Forelimb muscle (tissue), 1 donor: ENCODE measurements around the gene APOE. TPM values are rescaled to one million over a fixed set of nuclear protein-coding genes. Genes with fewer than 3 reads are reported as not detected.
"Not testable (repeated sequence)": the region's sequence is repeated elsewhere in the genome, so short reads cannot be mapped to it uniquely, and the experiment has no call there.

Experiments
- DNase-seq: peaks from one replicate; pipeline ENCODE4 v3.0.0-alpha.2; 2013; ENCODE audit warnings: low read depth
- polyA plus RNA-seq: library from polyadenylated mRNA; unstranded; fragments of 120-200 nt; gene quantifications from one replicate; pipeline ENCODE4 v1.2.1, GENCODE V29; 2013; ENCODE audit not compliant: insufficient read length

The APOE gene
- polyA plus RNA-seq, 1 donor, result 41.6 TPM

GRCh38 chr19:44884566-44884965 lies 21.0 kb upstream of the APOE start:
- DNase-seq, result no peak

GRCh38 chr19:44886141-44886540 lies 19.5 kb upstream of the APOE start:
- DNase-seq, result no peak

- no peak for DNase-seq
Measured at GRCh38 chr19:44887648-44888047, 17.9 kb upstream of the APOE start.

- DNase-seq, result not testable (repeated sequence)
Measured at GRCh38 chr19:44888335-44888734, 17.3 kb upstream of the APOE start.

- DNase-seq, result no peak
Measured at GRCh38 chr19:44889830-44890365, 15.7 kb upstream of the APOE start.

- peak; percentile 98 for DNase-seq
Measured at GRCh38 chr19:44890366-44891015, 15.1 kb upstream of the APOE start.

GRCh38 chr19:44891016-44891882 lies 14.3 kb upstream of the APOE start, which contains the start of gene TOMM40:
Gene TOMM40 (plus strand): TSS chr19:44891254. CDS start chr19:44891416, 162 bp downstream.
- peak; percentile 99 for DNase-seq

GRCh38 chr19:44892932-44893331 lies 12.7 kb upstream of the APOE start:
- DNase-seq, result no peak

GRCh38 chr19:44893332-44894051 lies 12.1 kb upstream of the APOE start:
- no peak for DNase-seq

GRCh38 chr19:44894052-44894400 lies 11.6 kb upstream of the APOE start:
- no peak for DNase-seq

- DNase-seq, result no peak
Measured at GRCh38 chr19:44894946-44895345, 10.7 kb upstream of the APOE start.

GRCh38 chr19:44897835-44898234 lies 7.8 kb upstream of the APOE start:
- DNase-seq, result no peak

- DNase-seq, result no peak
Measured at GRCh38 chr19:44900328-44901244, 5.0 kb upstream of the APOE start.

GRCh38 chr19:44903216-44903601 lies 2.4 kb upstream of the APOE start:
- DNase-seq, result no peak

- DNase-seq, result no peak
Measured at GRCh38 chr19:44903602-44904425, 1.8 kb upstream of the APOE start.

- no peak for DNase-seq
Measured at GRCh38 chr19:44904426-44904994, 1.1 kb upstream of the APOE start.

- no peak for DNase-seq
Measured at GRCh38 chr19:44907613-44908012, 2.0 kb downstream of the APOE start.

- DNase-seq, result no peak
Measured at GRCh38 chr19:44908074-44908835, 2.7 kb downstream of the APOE start.

GRCh38 chr19:44908836-44909261 lies 3.3 kb downstream of the APOE start:
- no peak for DNase-seq
